ENCODE data around the gene PRKCB.
"Not testable (repeated sequence)": the region's sequence is repeated elsewhere in the genome, so short reads cannot be mapped to it uniquely, and the experiment has no call there.

Gene PRKCB

DNA sequence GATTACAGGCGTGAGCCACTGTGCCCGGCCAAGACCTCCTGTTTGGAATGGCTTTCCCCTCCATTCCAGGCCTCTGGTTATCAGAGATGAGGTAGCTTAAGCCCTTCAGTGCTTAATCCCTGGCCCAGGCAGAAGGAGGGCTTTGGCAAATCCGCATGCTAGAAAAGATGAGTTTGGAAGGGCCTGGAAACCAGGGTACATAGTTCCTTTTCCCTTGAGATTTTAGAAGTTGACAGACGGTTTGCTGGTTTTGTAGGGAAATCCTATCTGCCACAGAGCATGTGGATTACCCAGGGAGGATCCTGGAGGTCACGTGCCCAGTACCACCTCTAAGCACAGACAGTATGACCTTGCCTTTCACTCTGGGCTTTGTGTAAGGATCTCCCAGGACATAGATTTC lies 305.7 kb downstream of the PRKCB start:
- peak; percentile 87 for DNase-seq

DNA sequence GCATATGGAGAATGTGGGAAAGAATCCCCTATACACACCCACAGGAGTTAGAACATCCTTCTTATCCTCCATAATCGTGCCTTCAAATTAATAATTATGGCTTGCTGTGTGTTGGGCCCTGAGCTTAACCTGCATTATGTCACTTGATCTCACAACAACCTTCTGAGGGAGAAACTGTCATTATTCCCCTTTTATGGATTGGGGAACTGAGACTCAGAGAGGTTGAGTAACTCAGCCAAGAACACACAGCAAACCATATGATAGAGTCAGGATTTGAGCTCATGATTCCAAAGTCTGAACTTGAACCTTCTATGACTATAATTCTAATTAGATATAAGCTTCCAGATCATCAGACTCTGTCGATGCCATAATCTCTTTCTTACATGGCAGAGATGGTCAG lies 306.1 kb downstream of the PRKCB start:
- DNase-seq: no peak

- DNase-seq: no peak
Measured at GRCh38 chr16:24145927-24146326, 310.1 kb downstream of the PRKCB start.

DNA sequence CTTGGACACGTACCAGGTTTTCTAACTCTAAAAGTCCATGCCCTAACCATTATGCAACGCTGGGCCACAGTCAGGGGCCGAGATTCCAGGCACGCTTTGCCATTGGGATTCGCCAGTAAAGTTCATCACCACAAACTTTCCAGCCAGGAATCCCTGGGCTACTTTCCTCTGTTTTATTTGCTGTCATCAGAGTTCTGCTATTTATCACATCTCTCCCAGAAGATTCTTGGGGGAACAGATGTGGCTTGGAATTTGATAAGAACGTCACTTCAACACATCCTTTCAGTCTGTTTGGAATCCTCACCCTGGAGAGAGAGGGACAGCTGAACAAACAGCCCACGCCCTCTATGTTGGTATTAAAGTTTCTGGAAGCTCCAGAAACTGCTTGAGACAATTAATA lies 310.7 kb downstream of the PRKCB start:
- no peak for DNase-seq

- no peak for DNase-seq
Measured at GRCh38 chr16:24149102-24149501, 313.3 kb downstream of the PRKCB start.

DNA sequence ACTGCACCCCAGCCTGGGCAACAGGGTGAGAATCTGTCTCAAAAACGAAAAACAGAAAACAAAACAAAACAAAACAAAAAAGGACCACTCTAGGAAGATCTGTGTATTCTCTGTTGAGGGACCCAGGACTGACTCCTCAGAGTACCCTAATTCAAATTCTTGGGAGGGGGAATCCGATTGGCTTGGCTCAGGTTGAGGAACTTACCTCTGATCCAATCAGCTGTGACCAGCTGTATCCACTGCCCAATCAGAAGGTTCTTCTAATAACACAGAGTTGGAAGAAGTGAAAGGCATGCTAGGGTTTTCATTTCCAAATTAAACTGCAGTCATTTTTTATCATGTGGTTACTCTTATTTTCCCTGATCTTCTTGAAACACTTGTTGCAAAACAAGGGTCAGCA lies 314.5 kb downstream of the PRKCB start:
- no peak for DNase-seq

DNA sequence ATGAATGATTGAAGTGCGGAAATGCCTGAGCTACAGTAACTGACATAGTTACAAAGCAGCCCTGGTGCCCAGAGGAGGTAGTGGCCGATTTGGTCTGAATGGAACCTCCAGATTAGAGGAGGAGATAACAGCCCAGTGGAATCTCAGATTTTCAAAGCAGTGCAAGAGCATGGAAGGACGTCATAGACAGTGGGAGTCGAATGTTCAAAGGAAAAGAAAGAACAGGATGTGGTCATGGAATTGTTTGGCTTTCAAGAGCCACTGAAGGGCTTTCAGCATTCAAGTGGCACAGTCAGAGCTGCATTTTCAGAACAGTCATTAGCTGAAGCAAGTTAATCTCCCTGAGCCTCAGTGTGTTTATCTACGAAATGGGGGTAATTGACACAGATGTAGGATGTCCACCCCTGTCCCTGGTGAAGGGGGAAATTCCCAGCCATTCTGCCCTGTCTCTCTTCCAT lies 315.7 kb downstream of the PRKCB start:
- DNase-seq: no peak

DNA sequence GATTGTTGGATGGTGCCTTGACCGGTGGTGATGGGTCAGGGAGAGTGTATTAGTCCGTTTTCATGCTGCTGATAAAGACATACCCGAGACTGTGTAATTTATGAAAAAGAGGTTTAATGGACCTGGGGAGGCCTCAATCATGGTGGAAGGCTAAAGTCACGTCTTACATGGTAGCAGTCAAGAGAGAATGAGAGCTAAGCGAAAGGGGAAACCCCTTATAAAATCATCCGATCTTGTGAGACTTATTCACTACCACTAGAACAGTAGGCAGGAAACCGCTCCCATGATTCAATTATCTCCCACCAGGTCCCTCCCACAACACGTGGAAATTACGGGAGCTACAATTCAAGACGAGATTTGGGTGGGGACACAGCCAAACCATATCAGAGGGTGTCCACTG lies 316.3 kb downstream of the PRKCB start:
- not testable (repeated sequence) for DNase-seq

DNA sequence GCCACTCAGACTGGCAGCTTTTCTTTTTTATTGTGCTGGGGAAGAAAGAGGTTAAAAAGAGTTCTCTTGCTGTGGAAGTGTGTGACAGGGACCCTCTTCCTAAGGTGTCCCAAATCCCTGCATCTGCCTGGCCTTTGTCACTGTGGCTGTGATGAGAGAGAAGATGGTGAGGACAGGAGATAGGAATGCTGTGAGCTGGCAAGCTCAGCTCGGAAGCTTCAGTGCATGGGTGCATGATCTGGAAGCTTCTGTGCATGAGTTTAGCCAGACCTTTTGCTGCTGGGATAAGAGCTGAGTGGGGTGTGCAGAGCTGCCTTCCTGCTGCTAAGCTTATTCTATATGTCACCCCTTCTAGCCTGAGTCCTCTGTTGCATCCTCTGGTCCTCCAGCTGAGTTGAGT lies 317.0 kb downstream of the PRKCB start:
- no peak for DNase-seq

- DNase-seq: no peak
Measured at GRCh38 chr16:24156777-24157176, 321.0 kb downstream of the PRKCB start.

- DNase-seq: peak; percentile 46
Measured at GRCh38 chr16:24163935-24164334, 328.2 kb downstream of the PRKCB start.

DNA sequence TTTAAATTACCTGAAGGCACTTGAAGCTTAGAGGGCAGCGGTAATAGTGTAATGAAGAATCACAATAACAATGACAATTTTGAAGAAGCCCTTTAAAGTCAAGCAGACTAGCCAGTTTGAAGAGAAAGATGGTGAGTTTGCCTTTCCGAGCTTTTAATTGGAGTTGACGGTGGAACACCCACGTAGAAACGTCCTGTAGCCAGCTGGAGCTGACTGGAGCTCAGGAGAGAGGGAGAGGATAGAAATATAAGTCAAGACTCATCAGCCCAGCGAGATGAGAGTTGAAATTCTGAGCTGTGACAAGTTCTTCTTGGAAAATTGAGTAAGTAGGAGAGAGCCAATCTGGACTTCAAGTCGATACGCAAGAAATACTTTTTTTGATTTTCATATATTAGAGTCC lies 328.6 kb downstream of the PRKCB start:
- no peak for DNase-seq

GRCh38 chr16:24165273-24165672 lies 329.5 kb downstream of the PRKCB start:
- no peak for DNase-seq

- no peak for DNase-seq
Measured at GRCh38 chr16:24166661-24167528, 331.1 kb downstream of the PRKCB start.

GRCh38 chr16:24168856-24169255 lies 333.1 kb downstream of the PRKCB start:
- DNase-seq: no peak

DNA sequence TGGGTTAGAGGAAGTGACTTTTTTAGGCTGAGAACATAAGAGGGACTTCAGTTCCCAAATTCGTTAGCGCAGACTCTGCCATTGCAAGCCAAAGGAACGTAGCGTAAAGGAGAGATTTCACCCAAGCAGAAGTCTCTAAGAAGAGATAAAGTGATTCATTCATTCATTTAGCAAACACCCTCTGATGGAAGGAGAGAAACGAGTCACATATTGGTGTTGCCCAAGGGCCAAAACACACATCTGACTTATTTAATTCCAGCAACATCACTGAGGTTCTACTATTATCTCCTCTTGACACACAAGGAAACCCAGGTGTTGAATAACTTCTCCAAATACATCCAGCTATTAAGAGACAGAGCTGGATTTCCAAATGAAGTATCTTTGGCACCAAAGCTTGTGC lies 334.6 kb downstream of the PRKCB start:
- DNase-seq: no peak

DNA sequence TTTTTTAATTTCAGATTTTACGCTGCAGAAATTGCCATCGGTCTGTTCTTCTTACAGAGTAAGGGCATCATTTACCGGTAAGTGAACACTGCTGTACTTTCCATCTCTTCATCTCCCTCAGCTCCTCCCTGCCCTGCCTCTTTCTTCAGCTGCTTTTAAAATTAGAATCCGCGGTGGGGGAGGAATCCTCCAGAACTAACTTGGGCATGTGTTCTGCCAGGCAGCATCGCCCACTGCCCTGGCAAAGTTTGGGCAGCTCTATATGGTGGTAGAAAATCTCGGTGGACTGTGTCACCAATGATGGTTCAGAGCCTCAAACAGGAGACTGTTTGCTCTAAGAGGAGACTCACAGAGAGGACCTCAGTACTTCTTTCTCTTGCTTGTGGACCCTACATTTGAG lies 338.7 kb downstream of the PRKCB start:
- no peak for DNase-seq

GRCh38 chr16:24174957-24175356 lies 339.2 kb downstream of the PRKCB start:
- no peak for DNase-seq

- DNase-seq: no peak
Measured at GRCh38 chr16:24178496-24178895, 342.7 kb downstream of the PRKCB start.

GRCh38 chr16:24180451-24180850 lies 344.7 kb downstream of the PRKCB start:
- DNase-seq: no peak

DNA sequence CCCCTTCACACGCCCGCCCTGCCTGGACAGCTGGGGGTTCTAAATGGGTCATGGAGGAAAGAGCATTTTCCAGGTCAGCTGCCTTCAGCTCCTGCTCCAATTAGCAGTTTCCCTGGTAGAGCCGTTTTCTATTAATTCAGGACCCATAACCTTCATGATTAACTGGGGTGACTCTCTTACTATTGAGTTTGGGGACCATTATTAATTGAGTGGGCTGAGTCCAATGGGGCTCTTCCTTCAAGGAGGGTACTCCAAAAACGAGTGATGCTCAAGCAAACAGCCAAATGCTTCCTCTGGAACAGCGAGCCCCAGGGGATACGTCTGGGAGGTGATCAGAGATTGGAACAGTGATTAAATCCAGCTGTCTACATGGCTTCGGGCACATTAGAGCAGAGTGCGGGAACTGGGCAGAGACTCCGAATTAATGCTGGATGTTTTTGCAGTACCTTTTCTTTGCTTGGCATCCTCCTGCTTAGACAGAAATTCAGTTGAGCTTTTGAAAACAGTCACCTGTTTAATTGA lies 352.3 kb downstream of the PRKCB start:
- peak; percentile 27 for DNase-seq

DNA sequence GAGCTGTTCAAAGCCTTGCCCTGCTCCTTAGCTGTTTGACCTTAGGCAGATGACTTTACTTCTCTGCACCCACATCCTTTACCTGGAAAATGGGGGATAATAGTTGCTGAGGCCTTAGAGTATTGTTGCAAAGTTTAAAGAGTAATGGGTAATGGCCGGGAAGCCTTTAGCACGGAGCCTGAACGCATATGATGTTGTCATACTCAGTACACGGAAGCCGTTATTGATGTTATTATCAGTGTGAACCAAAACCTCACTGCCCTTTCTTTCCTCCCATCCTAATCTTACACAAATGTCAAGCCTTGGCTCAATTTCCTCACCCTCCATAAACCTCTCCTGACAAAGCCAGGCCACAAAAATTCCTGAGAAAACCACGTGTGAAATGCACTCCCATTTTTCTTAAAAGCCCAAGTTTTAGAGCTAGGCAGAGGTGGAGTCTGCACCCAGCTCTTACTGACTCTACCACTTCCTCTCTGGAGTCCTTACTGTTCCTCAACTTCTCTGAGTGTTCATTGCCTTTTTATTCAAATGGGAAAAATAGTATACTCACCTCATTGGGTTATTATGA lies 353.1 kb downstream of the PRKCB start:
- DNase-seq: no peak

- DNase-seq: no peak
Measured at GRCh38 chr16:24189941-24190340, 354.2 kb downstream of the PRKCB start.

GRCh38 chr16:24191876-24192402 lies 356.2 kb downstream of the PRKCB start:
- DNase-seq: no peak
